Lower lobe of right lung (tissue), 2 donors: ENCODE results near the gene RMND5B. TPM values are rescaled to one million over a fixed set of nuclear protein-coding genes. Genes with fewer than 3 reads are reported as not detected.

Source experiments
- ATAC-seq, 2 donors: fragments of 200-7000 bp; cut with Tn5 transposase; one replicate each; pipeline ENCODE4 v1.9.1; 2020 to 2022; ENCODE audit warnings: mild to moderate bottlenecking in 2 of 2, moderate library complexity in 2 of 2
- DNase-seq: peaks from one replicate; pipeline ENCODE4 v3.0.0-alpha.2; 2020
- H3K27ac ChIP-seq: fragments of 200-600 bp; one replicate; pipeline ENCODE4 v1.8.0; 2022
- H3K27me3 ChIP-seq: fragments of 200-600 bp; one replicate; pipeline ENCODE4 v1.8.0; 2022; ENCODE audit warnings: low read depth
- H3K36me3 ChIP-seq: fragments of 200-600 bp; one replicate; pipeline ENCODE4 v1.8.0; 2022; ENCODE audit warnings: mild to moderate bottlenecking
- H3K4me1 ChIP-seq: fragments of 200-600 bp; one replicate; pipeline ENCODE4 v1.8.0; 2022
- H3K4me3 ChIP-seq: fragments of 200-600 bp; one replicate; pipeline ENCODE4 v1.8.0; 2022; ENCODE audit warnings: mild to moderate bottlenecking
- H3K9me3 ChIP-seq: fragments of 200-600 bp; one replicate; pipeline ENCODE4 v1.8.0; 2022
- CTCF ChIP-seq: fragments of 200-600 bp; IDR thresholded peaks from one replicate; pipeline ENCODE4 v1.8.0; 2022; ENCODE audit warnings: antibody characterized with exemption, mild to moderate bottlenecking
- intact Hi-C: fragments of 100-400 bp; cut with DNase I; formaldehyde crosslinking; loops from one replicate; pipeline ENCODE4 v1.11.0; 2022
- total RNA-seq: library from RNA; stranded (reverse); fragmentation: NEBNext Ultra II Directional; extraction: Animal tissue kit (Norgen Biotek cat#: 25700); gene quantifications from one replicate; pipeline ENCODE4 v1.2.1, GENCODE V29; 2021
- donor health status: DM: no; HTN: yes; CAD: no; lungs with severe emphysema.

RMND5B gene
- total RNA-seq, 1 donor from 2014 or later = 38.6 TPM

GRCh38 chr5:178142642-178143041 is 11.8 kb downstream of the RMND5B start:
- peaks cover 96% of the 10 kb centered on the region for H3K36me3 ChIP-seq
- H3K27me3 ChIP-seq = no peaks in the 10 kb centered on the region
- ATAC-seq = no peak
- no peak for TF ChIP-seq CTCF
- no peaks in the 10 kb centered on the region for H3K9me3 ChIP-seq
- H3K4me3 ChIP-seq = no peak overlapping the region
- intact Hi-C loops = no loop called here
- no peaks in the 10 kb centered on the region for H3K4me1 ChIP-seq
- H3K27ac ChIP-seq = no peak overlapping the region
- no peak for DNase-seq

GRCh38 chr5:178143246-178143645 is 12.4 kb downstream of the RMND5B start:
- Histone ChIP-seq H3K27me3 (no peaks in the 10 kb centered on the region), H3K4me1 (no peaks in the 10 kb centered on the region), H3K9me3 (no peaks in the 10 kb centered on the region), H3K27ac (no peak overlapping the region), H3K4me3 (no peak overlapping the region), H3K36me3 (peaks cover 96% of the 10 kb centered on the region)
- no peak for TF ChIP-seq CTCF
- intact Hi-C loops = no loop called here
- ATAC-seq (no peak), DNase-seq (no peak)

GRCh38 chr5:178143901-178144300 is 13.1 kb downstream of the RMND5B start:
- ATAC-seq = peak; percentile 31 to 58
- no peak overlapping the region for H3K4me3 ChIP-seq
- TF ChIP-seq CTCF = no peak
- no peaks in the 10 kb centered on the region for H3K27me3 ChIP-seq
- no peak overlapping the region for H3K27ac ChIP-seq
- H3K36me3 ChIP-seq = peaks cover 98% of the 10 kb centered on the region
- no peaks in the 10 kb centered on the region for H3K4me1 ChIP-seq
- H3K9me3 ChIP-seq = no peaks in the 10 kb centered on the region
- no peak for DNase-seq
- intact Hi-C loops = no loop called here

- DNase-seq (peak; percentile 79), ATAC-seq (peak; percentile 75)
- Histone ChIP-seq H3K27me3 (no peaks in the 10 kb centered on the region), H3K36me3 (peaks cover 100% of the 10 kb centered on the region), H3K4me1 (peaks cover 3% of the 10 kb centered on the region), H3K9me3 (no peaks in the 10 kb centered on the region), H3K27ac (no peak overlapping the region), H3K4me3 (no peak overlapping the region)
- peak; percentile 76 for TF ChIP-seq CTCF
- intact Hi-C loops = no loop called here
Measured at GRCh38 chr5:178145965-178146820, 15.4 kb downstream of the RMND5B start.

- no peaks in the 10 kb centered on the region for H3K9me3 ChIP-seq
- peaks cover 15% of the 10 kb centered on the region for H3K4me1 ChIP-seq
- H3K4me3 ChIP-seq = no peak overlapping the region
- no peak for ATAC-seq
- H3K36me3 ChIP-seq = peaks cover 92% of the 10 kb centered on the region
- intact Hi-C loops = no loop called here
- no peak for TF ChIP-seq CTCF
- no peaks in the 10 kb centered on the region for H3K27me3 ChIP-seq
- no peak for DNase-seq
- no peak overlapping the region for H3K27ac ChIP-seq
Measured at GRCh38 chr5:178147406-178147805, 16.6 kb downstream of the RMND5B start.
